ENCODE measurements around the gene LTB.
"Not testable (repeated sequence)": the region's sequence is repeated elsewhere in the genome, so short reads cannot be mapped to it uniquely, and the experiment has no call there.

Gene LTB

DNA sequence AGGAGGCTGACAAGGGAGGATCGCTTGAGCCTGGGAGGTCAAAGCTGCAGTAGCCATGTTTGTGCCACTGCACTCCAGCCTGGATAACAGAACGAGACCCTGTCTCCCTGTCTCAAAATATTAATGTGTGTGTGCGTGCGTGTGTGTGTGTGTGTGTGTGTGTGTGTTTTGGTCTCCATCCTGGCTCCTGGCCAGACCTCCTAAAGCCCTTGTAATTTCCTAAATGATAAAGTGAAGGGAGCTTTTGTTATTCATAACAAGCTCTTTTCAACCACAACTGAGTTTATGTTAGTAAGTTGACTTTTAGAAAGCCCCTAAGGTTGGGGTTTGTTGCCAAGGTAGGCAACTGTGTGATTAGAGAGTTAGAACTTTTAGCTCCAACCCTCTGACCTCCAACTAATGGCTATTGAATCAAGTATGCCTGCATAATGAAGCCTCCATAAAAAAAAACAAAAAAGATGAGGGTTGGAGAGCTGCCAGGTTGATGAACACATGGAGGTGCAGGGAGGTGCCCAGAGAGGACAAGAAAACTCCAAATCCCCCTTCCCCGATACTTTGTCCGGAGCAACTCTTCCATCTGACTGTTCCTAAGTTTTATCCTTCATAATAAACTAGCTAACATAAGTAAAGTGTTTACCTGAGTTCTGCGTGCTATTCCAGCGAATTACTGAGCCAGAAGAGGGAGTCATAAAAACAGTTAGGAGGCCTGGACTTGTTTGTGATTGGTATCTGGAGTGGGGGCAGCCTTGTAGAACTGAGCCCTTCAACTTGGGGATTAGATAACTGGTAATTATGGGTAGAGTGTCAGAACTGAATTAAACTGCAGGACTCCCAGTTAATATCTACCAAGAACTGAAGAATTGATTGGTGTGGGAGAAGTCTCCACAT is 27.5 kb upstream of the LTB start:
- TF ChIP-seq, protein P1, sequence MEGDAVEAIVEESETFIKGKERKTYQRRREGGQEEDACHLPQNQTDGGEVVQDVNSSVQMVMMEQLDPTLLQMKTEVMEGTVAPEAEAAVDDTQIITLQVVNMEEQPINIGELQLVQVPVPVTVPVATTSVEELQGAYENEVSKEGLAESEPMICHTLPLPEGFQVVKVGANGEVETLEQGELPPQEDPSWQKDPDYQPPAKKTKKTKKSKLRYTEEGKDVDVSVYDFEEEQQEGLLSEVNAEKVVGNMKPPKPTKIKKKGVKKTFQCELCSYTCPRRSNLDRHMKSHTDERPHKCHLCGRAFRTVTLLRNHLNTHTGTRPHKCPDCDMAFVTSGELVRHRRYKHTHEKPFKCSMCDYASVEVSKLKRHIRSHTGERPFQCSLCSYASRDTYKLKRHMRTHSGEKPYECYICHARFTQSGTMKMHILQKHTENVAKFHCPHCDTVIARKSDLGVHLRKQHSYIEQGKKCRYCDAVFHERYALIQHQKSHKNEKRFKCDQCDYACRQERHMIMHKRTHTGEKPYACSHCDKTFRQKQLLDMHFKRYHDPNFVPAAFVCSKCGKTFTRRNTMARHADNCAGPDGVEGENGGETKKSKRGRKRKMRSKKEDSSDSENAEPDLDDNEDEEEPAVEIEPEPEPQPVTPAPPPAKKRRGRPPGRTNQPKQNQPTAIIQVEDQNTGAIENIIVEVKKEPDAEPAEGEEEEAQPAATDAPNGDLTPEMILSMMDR (conservative IDR thresholded peaks at IDR 0.05), result no peak
- TF ChIP-seq ZFX (IDR thresholded peaks at IDR 0.05), result no peak
- no peak overlapping the region for H3K27ac ChIP-seq

DNA sequence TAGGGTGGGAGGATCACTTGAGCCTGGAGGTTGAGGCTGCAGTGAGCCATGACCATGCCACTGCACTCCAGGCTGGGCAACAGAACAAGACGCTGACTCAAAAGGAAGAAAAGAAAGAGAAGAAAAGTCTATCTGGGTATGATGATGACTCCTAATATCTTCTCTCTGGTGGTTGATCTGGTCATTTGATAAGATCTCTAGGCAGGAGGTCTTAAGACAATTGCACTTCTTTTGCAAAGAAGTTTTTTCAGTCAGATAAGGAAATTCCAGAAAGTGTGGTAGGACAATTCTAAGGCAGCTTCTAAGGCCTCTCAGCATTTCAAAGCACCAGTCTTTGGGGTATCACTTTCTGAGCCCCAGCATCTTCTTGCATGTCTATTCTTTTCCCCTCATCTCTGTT is 25.1 kb upstream of the LTB start:
- TF ChIP-seq, protein P1 (conservative IDR thresholded peaks at IDR 0.05), result no peak
- TF ChIP-seq ZFX (IDR thresholded peaks at IDR 0.05), result no peak
- no peak overlapping the region for H3K27ac ChIP-seq

DNA sequence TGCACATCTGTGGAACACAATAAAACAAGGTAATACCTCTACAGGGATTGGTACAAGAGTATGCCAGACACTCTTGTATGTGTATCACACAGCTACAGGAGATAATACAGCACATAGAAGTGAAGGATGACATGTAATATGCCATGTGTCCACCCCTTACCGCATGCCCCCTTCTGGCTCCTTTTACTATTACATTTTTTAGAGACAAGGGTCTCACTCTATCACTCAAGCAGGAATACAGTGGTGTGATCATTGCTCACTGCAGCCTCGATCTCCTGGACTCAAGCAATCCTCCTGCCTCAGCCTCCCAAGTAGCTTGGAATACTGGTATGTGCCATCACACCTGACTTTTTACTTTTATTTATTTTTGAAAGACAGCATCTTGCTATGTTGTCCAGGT is 14.8 kb upstream of the LTB start:
- H3K27ac ChIP-seq, result no peak overlapping the region
- TF ChIP-seq ZFX (IDR thresholded peaks at IDR 0.05), result no peak
- TF ChIP-seq, protein P1 (conservative IDR thresholded peaks at IDR 0.05), result peak; percentile 50

DNA sequence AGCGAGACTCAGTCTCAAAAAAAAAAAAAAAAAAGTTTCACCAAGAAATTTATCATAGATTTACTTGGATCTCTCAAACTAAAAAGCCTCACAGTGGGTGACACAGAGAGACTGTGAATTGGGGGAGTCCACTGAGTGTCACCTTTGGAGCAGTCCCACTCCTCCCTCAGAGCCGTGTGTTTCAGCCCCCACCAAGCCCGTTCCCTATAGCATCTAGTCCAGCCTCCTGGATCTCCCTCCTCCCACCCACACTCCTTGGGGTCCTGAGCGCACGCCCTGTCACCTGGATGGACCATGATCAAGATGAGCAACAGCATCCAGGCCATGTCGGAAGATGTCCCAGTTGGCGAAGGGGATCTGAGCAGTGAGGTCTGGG is 10.2 kb upstream of the LTB start:
- H3K27ac ChIP-seq, result no peak overlapping the region
- TF ChIP-seq ZFX (IDR thresholded peaks at IDR 0.05), result no peak
- TF ChIP-seq, protein P1 (conservative IDR thresholded peaks at IDR 0.05), result no peak

DNA sequence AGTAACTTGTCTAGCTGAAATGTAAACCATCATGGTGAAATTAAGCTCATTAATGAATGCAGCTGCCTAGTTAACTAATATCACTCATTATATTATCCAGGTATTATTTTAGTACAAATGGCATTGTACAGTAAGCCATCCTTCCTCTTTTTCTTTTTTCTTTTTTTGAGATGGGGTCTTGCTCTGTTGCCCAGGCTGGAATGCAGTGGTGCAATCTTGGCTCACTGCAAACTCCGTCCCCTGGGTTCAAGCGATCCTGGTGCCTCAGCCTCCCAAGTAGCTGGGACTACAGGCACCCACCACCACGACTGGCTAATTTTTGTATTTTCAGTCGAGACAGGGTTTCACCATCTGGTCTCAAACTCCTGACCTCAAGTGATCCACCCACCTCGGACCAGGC is 8.5 kb upstream of the LTB start:
- not testable (repeated sequence) for H3K27ac ChIP-seq

DNA sequence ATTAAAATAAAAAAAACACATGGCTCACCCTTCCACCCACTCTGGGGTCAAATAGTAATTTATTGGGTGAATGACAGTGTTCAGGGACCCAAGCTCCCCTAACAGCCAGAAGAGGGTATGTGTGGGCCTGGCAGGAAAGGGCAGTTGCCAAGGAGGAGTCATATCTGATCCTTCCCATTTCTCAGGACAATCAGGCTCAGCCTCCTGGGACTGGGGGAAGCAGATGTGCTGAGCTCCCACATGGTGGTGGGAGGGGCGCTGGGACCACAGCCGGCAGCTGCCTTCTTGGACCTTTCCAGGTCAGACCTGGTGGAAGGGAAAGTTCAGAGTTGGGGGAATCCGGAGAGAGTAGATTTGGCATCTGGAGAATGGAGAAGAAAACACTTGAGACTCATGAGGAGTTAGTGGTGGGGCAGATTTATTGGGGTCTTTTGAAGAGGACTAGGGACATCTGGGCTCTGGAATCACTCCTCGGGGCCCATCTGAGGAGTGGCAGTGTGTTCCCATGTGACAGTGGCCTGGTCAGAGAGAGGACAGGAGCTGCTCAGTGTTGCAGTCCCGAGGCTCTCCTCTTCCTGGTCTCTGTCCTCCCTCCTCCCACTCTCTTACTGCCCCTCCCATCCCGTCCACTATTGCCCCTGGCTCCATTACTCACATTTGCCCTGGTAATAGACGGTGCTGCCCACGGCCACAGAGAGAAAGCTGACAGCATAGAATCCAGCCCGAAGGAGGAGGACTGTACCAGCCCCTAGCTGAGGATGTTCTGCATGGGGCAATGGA is 6.8 kb upstream of the LTB start:
- TF ChIP-seq, protein P1 (conservative IDR thresholded peaks at IDR 0.05), result no peak
- no peak for TF ChIP-seq ZFX (IDR thresholded peaks at IDR 0.05)

DNA sequence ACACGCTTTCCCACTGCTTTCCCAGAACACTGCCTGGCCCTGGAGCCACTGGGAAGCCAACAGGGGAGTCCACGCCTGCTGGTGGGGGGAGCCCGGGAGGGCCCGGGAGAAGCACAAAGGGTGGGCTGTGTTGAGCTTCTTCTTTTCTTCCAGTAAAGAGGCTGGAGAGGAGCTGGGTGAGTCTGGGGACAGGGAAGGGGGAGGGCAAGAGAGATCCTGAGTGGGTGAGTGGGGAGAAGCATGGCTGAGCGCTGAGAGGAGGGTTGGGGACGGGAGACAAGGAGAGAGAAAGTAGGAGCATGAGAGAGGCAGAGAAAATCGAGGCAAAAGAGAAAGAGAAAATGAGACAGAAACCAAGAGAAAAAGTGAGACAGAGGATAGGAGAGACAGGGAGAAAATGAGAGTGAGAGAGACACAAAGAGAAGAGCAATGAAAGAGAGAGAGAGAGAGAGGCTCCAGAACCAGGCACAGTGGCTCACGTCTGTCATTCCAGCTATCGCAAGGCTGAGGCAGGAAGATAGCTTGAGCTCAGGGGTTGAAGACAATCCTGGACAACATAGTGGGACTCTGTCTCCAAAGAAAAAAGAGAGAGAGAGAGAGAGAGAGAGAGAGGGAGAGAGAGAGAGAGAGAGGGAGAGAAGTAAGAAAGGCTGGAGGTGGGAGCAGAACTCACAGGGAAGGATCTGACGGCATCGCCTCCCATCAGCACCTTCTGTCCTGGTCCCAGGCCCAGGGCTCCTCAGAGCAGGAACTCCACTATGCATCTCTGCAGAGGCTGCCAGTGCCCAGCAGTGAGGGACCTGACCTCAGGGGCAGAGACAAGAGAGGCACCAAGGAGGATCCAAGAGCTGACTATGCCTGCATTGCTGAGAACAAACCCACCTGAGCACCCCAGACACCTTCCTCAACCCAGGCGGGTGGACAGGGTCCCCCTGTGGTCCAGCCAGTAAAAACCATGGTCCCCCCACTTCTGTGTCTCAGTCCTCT is 5.9 kb upstream of the LTB start:
- TF ChIP-seq, protein P1 (conservative IDR thresholded peaks at IDR 0.05), result no peak
- TF ChIP-seq ZFX (IDR thresholded peaks at IDR 0.05), result no peak
- no peak overlapping the region for H3K27ac ChIP-seq

More for the DNA sequence above, 6.8 kb upstream of the LTB start:
- H3K27ac ChIP-seq, result no peak overlapping the region

Data from C4-2B (cell line).